Activated CD8-positive, alpha-beta memory T cell treated with anti-CD3 and anti-CD28 coated beads, Interleukin-2, amount 50 U/mL, for 1 hour (primary cell): ENCODE results near the gene QPCT.
"Not testable (repeated sequence)": the region's sequence is repeated elsewhere in the genome, so short reads cannot be mapped to it uniquely, and the experiment has no call there.

Experiments
- DNase-seq: peaks from one replicate; pipeline ENCODE4 v3.0.0-alpha.2; 2020; ENCODE audit errors: extremely low read depth

QPCT gene

DNA sequence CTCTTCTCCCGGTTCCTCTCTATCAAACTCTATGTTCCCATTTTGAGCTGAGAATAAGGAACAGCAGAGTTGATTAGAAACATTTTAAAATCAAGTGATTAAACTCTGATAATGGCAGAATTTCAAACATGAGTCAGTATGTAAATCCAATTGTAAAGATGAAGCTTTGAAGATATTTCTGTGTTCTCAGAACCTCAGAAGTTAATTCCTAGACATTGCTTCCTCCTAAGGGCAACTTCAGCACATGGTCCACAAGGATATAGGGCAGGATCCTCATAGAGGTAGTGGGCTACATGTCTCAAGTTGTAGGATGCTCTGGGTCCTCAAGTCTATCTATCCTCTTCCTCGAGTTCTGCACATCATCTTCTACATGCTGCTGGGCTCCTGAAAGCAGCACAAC lies 46.3 kb downstream of the QPCT start:
- DNase-seq, result no peak

DNA sequence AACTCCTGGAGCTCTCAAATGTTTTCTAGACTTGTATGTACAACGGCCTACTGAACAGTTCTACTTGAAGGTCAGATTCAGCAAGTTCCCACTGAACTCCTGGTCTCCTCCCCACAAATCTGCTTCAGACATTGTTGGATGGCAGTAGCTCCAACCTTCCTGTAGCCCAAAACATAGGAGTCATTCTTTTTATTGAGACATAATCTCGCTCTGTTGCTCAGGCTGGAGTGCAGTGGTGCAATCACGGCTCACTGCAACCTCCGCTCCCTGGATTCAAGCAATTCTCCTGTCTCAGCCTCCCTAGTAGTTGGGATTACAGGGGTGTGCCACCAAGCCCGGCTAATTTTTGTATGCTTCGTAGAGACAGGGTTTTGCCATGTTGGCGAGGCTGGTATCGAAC lies 47.3 kb downstream of the QPCT start:
- no peak for DNase-seq

DNA sequence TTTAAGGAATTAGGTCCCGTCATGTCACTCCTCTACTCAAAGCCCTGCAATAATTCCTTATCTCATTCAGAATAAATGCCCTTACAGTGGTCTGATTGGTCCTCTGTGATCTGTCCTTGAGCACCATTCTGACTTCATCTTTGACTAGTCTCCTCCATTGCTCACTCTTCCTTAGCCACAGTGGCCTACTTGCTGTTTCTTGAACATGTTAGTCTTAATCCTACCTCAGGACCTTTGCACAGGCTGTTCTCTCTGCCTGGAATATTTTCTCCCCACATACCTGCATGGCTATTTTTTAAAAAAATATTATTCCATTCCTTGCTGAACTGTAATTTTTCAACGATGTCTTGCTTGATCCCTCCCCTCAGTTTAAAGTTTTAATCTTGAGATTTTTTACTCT lies 48.0 kb downstream of the QPCT start:
- no peak for DNase-seq

GRCh38 chr2:37394263-37394662 lies 49.8 kb downstream of the QPCT start:
- no peak for DNase-seq

DNA sequence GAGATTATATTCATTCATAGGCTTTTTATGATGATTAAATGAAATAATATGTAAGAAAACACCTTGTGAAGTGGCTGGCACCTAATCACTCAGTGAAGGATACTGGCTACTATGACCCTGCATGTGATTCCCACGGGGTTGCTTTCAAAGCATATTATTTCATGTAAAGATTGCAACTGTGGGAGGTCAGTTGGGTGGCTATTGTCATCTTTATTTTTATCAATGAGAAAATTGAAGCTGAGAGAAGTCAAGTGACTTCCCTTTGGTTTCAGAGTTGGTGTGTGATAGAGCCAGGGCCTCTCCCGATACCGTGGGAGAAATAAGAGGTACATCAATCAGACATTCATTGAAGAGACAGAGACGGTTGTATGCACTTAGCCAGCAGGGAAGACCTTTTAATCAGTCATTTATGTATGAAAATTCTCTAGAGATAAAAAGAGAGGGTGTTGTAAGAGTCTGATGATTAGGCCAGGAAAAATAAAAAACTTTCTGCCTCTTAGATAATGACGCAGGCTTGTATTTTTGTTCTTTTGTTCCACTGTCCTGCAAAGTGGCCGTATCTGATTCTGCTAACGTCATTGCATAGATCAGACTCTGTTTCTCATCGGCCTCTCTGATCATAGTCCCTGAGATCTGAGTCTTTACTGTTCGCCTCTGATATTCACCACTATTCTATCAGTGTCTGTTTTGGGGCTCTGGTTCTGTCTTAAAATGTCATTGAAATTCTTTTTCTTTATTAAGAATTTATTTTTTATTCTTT lies 50.5 kb downstream of the QPCT start:
- DNase-seq, result no peak

DNA sequence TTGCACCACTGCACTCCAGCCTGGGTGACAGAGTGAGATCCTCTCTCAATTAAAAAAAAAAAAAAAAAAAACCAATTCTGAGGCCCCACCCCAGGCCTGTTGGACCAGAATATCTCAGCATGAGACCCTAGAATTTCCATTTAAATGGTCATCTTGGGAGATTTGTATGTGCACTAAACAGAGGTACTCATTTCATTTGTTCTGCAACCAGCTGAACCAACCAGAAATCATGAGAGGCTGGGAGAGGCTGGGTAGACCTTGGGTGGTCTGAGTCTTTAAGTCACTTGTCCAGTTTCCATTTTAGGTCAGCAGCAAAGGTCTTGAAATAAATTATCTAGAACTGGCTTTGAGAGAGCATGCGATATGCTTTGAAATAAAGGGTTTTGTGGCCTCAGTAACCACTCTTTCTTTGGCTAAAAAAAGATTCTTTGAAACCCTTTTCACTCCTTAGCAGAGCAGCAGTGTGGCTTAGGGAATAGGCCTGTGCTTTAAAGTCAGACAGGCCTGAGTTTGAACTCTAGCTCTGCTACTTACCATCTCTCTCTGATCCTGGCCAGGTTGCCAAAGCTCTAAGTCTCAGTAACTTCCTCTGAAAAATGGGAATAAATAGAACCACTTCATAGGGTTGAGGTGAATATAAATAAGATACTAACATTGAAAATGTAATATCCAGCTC lies 52.6 kb downstream of the QPCT start:
- no peak for DNase-seq

DNA sequence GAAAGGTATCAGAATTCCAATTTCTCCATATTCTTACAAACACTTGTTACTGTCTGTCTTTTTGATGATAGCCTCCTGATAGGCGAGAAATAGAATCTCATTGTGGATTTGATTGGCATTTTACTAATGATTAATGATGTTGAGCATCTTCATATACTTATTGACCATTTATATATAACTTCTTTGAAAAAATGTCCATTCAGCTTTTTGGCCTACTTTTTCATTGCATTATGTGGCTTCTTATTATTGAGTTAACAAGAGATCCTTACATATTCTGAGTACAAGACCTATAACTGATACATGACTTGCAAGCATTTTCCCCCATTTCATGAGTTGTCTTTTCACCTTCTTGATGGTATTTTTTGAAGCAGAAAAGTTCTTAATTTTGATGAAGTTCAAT lies 54.6 kb downstream of the QPCT start:
- DNase-seq, result no peak

- DNase-seq, result no peak
These were observed 55.6 kb downstream of the QPCT start for GRCh38 chr2:37400041-37400440.

DNA sequence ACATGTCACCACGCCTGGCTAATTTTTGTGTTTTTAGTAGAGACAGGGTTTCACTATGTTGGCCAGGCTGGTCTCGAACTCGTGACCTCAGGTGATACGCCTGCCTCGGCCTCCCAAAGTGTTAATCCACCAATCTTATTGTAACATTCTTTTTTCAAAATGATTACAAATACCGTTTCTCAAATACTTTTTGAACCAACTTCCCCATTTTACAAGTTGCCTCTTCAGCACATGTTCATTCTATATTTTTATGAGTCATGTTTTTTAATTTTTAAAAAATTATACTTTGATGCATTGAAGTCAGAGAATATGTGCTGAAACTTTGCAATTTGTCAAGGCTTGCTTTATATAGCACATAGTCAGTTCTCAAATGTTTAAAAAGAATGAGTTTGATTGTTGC lies 58.2 kb downstream of the QPCT start:
- no peak for DNase-seq

DNA sequence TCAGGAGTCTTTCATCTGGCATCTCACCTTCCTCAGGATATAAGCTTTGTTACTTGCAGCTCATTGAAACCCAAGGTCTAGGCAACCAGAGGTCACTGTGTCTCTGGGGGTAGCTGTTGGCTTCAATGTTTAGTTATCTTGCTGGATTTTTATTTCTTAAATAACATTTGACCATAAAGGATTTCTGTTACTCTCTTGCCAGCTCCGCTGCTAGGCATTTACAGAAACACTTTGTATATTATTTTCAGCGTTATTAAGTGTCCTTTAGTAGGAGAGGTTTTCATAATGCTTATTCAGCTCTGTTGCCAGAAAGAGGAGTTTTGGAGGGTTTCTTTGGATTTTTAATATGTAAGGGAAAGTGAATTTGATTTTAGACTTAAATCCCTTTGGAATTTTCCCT lies 61.4 kb downstream of the QPCT start:
- no peak for DNase-seq

- no peak for DNase-seq
These were observed 67.8 kb downstream of the QPCT start for GRCh38 chr2:37412231-37412630.

DNA sequence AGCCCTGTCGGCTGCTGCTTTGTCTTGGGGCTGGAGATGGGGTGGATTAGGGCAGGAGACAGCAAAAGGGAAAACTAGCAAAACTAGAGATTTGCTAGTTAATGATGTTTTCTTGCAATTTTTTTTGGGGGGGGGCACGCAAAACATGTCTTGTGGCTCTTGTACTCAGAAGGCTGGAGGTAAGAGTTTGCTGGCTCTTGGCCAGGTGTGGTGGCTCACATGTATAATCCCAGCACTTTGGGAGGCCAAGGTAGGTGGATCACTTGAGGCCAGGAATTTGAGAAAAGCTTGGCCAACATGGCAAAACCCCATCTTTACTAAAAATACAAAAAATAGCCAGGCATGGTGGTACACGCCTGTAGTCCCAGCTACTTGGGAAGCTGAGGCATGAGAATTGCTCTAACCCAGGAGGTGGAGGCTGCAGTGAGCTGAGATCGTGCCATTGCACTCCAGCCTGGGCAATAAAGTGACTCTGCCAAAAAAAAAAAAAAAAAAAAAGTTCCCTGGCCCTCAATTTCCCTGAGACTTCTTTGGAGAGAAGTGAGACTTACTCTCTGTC lies 69.6 kb downstream of the QPCT start:
- DNase-seq, result not testable (repeated sequence)

DNA sequence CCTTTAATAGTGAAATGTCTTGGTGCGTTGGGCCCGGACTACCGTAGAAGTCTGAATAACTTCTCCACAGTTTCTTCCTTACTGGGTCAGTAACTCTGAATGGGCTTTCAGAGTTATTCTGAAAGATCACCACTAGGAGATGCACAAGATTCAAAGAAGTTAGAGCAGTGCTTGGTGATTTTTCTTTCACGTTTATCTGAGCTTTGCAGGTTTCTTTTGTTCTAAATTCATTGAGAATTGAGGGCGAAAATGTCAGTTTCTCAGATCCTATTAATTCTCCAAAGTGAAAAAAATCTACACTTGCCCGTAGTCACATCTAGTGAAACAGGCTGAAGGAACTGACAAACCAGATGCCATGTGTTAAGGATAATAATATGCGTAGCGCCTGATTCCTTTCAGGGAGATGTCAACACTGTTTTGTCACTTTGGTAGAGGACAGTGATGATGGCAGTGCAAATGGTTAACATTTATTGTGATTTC lies 70.1 kb downstream of the QPCT start:
- DNase-seq, result no peak

DNA sequence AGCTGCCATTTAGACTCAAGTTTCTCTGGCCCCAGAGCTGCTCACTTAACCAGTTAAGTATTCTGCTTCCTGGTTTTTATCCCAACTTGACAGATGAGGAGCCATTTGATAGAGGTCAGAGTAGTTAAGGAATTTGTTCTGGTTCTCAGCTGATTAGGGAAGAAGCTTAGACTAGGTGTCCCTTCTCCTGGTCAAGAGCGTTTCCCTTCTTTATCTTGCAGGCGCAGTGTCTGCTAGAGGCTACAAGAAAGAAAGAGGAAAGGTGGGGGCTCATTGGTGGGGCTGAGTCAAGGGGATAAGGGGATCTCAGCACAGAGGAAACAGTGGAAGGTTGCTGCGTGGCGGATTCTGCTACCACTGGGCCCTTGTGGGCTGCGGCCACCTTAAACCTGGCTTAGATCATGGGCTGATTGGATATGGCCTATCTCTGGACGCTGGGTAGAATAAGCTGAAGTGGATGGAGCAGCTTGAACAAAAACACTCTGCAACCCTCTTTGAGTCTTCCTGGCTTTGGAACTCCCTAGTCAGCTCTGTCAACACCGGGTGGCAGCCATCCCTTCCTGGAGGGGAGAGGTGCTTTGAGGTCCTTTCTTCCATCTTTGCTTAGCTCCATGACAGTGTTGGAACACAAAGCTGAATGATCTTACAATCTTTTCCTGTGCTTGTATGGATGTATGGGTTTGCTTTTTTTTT lies 70.8 kb downstream of the QPCT start:
- no peak for DNase-seq

- no peak for DNase-seq
These were observed 72.9 kb downstream of the QPCT start for GRCh38 chr2:37417321-37417720.

DNA sequence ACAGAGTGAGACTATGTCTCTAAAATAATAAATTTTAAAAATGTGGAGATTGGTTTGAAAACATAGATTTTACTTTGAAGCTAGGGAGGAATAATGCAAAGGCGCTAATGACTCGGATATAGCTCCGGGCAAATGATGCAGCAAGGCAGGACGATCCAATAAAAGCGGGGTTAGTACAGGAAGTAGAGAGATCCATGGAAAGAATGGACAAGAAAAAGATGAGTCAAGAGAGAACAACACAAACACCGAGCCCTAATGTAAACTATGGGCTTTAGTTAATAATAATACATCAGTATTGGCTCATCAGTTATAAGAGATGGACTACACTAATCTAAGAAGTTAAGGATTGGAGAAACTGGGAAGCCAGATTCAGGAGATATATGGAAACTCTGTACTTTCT lies 74.5 kb downstream of the QPCT start:
- DNase-seq, result no peak

DNA sequence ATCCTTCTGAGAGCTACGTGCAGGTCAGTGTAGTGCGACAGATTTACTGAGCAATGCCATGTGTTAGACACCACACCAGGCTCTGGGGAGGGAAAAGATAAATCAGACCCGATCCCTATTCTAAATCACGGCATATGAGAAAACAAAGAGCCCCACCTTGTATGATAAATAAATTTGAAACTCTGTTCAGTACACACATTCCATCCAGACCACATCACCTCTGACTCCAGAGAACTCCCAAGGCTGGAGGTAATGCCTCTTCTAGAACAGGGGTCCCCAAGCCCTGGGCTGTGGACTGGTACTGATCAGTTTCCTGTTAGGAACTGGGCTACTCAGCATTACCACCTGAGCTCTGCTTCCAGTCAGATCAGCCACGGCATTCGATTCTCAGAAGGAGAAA lies 77.3 kb downstream of the QPCT start:
- no peak for DNase-seq

DNA sequence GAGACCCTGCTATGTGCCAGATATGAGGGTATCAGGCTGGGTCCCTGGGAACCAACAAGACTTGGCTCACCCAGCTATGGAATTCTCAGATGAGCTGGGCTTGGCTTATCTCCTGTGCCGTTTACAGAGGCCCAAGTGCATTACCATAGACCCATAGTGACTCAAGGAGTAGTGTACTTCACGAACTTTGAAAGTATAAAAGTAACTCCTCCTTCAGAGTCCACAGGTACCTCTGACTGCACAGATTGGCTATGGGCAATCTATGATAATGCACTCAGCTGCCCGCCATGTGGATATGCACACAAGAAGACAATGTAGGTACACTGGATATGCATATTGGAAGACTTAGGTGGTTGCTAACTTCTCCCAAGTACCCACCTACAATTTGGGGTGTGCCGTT lies 78.4 kb downstream of the QPCT start:
- DNase-seq, result no peak
